GM18502 (cell line): ENCODE measurements around the gene MAP3K6.

Experiments used
- ATAC-seq: cut with Tn5 transposase; IDR thresholded peaks from one replicate; pipeline ENCODE4 v1.9.1; 2021; ENCODE audit warnings: mild to moderate bottlenecking; ENCODE audit not compliant: unreplicated experiment, poor library complexity

Gene MAP3K6

GRCh38 chr1:27358038-27358927 is 8.5 kb downstream of the MAP3K6 start:
- ATAC-seq, result no peak

DNA sequence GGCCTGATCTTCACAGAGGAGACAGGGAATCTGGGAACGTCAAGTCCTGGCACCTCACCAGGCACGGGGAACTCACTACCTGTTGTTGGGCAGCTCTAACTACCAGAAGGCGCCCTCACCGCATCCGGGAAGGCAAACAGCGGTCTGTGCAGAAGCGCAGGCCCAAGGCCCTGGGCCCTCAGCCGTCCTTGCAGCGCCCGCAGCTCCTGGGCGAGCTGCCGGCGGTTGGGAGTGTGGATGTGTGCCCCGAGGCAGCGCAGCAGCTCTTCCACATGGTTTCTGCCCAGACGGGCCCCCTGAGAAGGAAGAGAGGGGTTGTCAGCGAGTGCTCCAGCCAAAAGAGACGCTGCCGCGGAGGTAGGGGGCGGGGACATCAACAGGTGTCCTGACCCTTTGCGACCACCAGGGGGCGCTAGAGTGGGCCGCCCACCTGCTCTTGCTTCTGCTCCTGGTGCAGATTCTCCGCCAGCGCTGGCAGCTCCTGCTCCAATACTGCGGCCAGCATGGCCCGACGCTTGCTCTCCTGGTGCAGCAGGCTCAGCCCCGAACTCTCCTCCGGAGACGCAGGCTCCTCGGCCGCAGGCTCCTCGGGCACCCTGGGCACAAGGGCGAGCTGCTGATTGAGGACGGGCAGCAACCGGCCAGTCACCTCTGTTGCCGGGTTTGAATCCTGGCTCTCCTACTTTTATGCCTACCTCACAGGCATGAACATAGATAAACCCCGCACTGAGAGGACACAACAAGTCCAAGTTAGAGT is 9.3 kb downstream of the MAP3K6 start:
- ATAC-seq, result peak; percentile 57

DNA sequence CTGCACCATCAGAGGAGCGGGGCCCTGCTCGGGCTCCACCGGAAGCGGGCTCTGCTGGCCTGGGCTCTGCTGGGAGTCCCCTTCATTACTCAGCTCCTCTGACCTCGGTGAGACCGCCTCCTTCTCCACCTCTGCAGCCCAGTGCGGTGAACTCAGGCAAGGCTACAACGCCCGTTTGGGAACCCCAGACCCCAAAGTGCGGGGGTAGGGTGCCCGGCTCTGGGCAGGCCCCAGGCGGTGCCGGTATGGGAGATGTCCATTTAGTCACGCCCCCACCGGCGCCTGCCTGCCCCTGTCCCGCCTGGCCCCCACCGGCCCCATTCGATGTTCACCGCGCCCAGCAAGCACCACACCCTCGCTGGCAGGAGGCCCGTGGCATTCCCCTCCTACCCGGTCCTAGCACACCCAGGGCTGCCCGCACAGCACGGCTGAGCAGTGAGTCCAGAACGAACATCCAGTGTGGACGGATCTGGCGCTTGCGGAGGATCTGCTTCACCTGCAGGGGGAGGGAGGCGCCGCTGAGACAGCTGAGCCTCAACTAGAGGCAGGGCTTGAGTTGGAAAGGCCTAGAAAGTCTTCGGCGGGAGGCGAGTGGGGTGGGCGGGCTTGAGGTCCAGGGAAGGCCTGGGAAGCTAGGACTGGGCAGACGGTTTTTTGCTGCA is 10.0 kb downstream of the MAP3K6 start:
- ATAC-seq, result no peak

DNA sequence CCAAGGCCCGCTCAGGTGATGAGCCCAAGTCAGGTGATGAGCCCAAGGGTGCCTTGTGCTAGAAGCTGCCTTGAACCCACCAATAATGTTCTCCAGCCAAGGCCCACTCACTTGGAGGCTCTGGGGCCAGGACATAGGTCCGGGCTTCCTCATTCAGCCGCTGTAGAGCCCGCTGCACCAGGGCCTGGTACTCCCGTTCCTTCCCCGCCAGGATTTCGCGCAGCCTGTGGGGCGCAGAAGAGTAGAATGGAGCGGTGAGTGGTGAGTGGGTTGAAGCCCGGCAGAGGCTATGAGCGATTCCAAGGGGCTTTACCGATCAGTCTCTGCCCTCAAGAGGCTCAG is 10.5 kb downstream of the MAP3K6 start:
- no peak for ATAC-seq

DNA sequence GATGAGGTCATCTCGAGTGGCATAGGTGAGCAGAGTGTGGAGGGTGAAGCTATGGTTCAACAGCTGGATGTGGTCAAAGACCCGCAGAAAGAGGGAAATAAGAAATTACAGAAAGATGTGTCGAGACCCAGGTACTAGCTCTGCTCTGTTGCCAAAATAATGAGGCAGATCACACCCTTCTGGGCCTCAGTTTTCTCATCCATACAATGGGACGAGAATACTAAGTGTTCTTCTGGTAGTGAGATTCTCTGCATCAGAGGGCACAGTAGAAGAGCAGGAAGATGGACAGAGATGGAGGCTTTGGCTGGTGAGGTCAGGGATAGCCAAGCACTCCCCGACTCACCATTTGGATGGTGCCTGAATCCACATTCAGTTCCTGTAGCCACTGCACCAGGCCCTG is 11.1 kb downstream of the MAP3K6 start:
- no peak for ATAC-seq

DNA sequence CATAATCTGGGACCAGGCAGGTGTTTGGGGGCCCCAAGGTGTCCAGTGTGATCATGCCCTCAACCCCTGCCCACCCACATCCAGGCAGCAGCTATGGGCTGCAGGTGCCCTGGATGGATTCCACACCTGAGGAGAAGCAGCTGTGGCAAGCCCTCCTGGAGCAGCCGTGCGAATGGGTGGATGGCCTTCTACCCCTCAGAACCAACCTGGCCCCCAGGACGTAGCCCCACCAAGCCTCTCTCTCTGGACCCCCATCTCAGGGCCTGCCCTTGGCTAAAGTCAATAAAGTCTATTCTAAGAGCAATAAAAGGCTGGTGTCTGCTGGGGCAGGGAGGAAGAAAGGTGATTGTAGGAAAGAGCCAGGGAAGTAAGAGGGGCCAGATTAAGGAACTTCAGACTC is 13.1 kb downstream of the MAP3K6 start:
- ATAC-seq, result no peak

- ATAC-seq, result no peak
Observed at GRCh38 chr1:27353166-27353565, 13.6 kb downstream of the MAP3K6 start.

GRCh38 chr1:27351541-27352107 is 15.1 kb downstream of the MAP3K6 start:
- no peak for ATAC-seq

- no peak for ATAC-seq
Observed at GRCh38 chr1:27350663-27351540, 15.9 kb downstream of the MAP3K6 start.

DNA sequence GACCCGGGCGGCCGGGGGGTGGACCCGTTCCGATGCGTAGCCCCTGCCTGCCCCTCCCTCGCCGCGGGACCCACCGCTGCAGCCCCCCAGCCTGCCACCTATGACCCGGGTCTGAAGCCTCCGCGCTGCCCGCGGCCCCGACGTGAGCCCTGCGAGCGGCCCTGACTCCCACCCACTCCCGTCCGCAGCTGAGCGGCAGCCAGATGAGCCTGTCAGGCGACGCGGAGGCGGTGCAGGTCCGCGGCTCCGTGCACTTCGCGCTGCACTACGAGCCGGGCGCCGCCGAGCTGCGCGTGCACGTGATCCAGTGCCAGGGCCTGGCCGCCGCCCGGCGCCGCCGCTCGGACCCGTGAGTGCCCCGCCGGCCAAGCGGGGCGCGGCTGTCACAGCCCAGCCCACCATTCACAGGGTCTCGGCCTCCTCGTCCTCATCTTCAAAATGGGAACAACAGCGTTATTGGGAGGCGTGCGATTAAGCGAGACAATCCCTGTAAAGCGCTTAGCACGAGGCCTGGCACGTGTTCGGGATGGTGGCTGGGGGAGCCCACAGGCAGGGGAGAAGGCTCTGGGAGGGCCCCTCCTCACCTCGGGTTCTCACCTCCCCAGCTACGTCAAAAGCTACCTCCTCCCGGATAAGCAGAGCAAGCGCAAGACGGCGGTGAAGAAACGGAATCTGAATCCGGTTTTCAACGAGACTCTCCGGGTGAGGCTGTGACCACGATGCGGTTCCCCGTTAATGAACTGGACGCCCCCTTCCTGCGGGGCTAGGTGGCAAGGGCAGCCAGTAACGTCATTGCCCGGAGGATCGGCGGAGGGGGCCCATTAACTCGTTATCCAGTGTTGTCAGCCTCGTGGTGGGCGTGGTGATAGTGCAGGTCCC is 16.7 kb downstream of the MAP3K6 start:
- ATAC-seq, result no peak

GRCh38 chr1:27348861-27349783 is 17.6 kb downstream of the MAP3K6 start:
- no peak for ATAC-seq

GRCh38 chr1:27346991-27347624 is 19.7 kb downstream of the MAP3K6 start:
- ATAC-seq, result no peak

DNA sequence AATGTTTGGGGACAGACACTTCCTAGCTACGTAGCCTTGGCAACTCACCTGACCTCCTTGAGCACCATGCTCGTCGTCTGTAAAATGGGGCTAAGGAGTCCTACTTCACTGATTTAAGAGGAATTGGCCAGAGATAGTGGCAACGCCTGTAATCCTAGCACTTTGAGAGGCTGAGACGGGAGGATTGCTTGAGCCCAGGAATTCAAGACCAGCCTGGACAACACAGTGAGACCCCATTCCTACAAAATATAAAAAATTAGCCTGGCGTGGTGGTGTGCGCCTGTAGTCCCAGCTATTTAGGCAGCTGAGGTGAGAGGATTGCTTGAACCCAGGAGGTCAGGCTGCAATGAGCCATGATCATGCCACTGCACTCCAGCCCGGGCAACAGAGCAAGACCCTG is 20.4 kb downstream of the MAP3K6 start:
- ATAC-seq, result no peak

GRCh38 chr1:27345272-27345671 is 21.5 kb downstream of the MAP3K6 start:
- no peak for ATAC-seq

- no peak for ATAC-seq
Observed at GRCh38 chr1:27343639-27344025, 23.1 kb downstream of the MAP3K6 start.

- ATAC-seq, result no peak
Observed at GRCh38 chr1:27342778-27343638, 23.8 kb downstream of the MAP3K6 start.

DNA sequence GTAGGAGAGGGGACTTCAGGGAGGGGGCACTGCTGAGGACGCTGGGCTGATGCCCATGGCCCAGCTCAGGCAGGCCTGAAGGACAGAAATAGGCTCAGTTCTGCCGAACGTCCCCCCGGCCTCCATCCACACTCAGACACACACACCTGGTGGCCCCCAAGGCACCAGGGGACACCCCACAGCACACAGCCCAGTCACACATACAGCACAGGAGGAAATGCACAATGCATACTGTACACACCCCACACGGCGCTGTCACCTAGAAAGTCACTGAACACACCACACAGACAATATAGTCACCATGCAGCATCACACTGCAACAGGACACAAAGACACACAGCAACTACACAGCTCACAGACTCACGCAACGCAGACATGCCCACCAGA is 24.4 kb downstream of the MAP3K6 start:
- no peak for ATAC-seq
